HFFc6 (cell line): ENCODE measurements around the gene TEAD4. TPM values are rescaled to one million over a fixed set of nuclear protein-coding genes. Genes with fewer than 3 reads are reported as not detected.

Experiments
- DNase-seq: peaks from one replicate; pipeline ENCODE4 v3.0.0-alpha.2; 2018
- H3K27ac Mint-ChIP-seq: 2 replicates; pipeline ENCODE4 v1.8.0; 2020; ENCODE audit warnings: mild to moderate bottlenecking, mixed read lengths
- H3K27me3 Mint-ChIP-seq: 2 replicates; pipeline ENCODE4 v1.8.0; 2021; ENCODE audit warnings: mild to moderate bottlenecking, moderate library complexity, mixed read lengths; ENCODE audit not compliant: insufficient read depth
- H3K36me3 Mint-ChIP-seq: 2 replicates; pipeline ENCODE4 v1.8.0; 2021; ENCODE audit warnings: low read depth, mixed read lengths
- H3K4me1 Mint-ChIP-seq: 2 replicates; pipeline ENCODE4 v1.8.0; 2020; ENCODE audit warnings: low read depth, mixed read lengths
- H3K4me3 Mint-ChIP-seq: 2 replicates; pipeline ENCODE4 v1.8.0; 2020; ENCODE audit warnings: mild to moderate bottlenecking, moderate library complexity, mixed read lengths
- H3K9me3 Mint-ChIP-seq: 2 replicates; pipeline ENCODE4 v1.8.0; 2020; ENCODE audit warnings: mild to moderate bottlenecking, mixed read lengths
- total RNA-seq, 6 experiments: library from RNA; stranded (reverse); fragmentation: NEBNext Ultra II Directional; extraction: Animal tissue kit (Norgen Biotek cat#: 25700); gene quantifications; 2 replicates in 1 of 6; 3 replicates in 5 of 6; pipeline ENCODE4 v1.2.3, GENCODE V29; 2021
- TF ChIP-seq, protein P1 (sequence below): fragments of 200-600 bp; sonication (generic); IDR thresholded peaks from 2 replicates; pipeline ENCODE4 v1.5.0; 2021; ENCODE audit warnings: antibody characterized with exemption, mild to moderate bottlenecking

TEAD4 gene
- total RNA-seq, 6 experiments from 2014 or later = 22.2 to 26.2 (median 24.7) TPM

DNA sequence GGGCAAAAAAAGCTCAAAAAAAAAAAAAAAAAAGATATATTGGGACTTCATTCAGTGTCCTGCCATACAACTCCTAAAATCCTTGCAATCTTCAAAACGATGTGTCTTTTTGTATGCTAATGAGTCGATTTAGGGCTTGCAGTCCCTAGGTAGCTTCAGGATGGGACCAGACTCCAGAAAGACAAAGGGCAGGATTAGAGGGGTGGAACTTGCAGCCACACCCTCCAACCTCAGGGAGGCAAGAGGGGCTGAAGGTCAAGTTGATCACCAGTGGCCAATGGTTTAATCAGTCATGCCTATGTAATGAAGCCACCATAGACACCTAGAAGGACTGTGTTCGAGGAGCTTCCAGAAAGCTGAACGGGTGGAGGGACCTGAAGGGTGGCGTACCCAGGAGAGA lies 29.3 kb downstream of the TEAD4 start:
- H3K36me3 Mint-ChIP-seq = peaks cover 22% of the 10 kb centered on the region
- no peak overlapping the region for H3K27ac Mint-ChIP-seq
- H3K9me3 Mint-ChIP-seq = peaks cover 10% of the 10 kb centered on the region
- H3K4me1 Mint-ChIP-seq = peaks cover 10% of the 10 kb centered on the region
- TF ChIP-seq, protein P1, sequence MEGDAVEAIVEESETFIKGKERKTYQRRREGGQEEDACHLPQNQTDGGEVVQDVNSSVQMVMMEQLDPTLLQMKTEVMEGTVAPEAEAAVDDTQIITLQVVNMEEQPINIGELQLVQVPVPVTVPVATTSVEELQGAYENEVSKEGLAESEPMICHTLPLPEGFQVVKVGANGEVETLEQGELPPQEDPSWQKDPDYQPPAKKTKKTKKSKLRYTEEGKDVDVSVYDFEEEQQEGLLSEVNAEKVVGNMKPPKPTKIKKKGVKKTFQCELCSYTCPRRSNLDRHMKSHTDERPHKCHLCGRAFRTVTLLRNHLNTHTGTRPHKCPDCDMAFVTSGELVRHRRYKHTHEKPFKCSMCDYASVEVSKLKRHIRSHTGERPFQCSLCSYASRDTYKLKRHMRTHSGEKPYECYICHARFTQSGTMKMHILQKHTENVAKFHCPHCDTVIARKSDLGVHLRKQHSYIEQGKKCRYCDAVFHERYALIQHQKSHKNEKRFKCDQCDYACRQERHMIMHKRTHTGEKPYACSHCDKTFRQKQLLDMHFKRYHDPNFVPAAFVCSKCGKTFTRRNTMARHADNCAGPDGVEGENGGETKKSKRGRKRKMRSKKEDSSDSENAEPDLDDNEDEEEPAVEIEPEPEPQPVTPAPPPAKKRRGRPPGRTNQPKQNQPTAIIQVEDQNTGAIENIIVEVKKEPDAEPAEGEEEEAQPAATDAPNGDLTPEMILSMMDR = no peak
- peaks cover 1% of the 10 kb centered on the region; the same call in 1 of the 2 replicates for H3K27me3 Mint-ChIP-seq
- DNase-seq = no peak
- H3K4me3 Mint-ChIP-seq = no peak overlapping the region

- Mint-ChIP-seq H3K27ac (no peak overlapping the region), H3K36me3 (peaks cover 11% of the 10 kb centered on the region), H3K4me1 (no peaks in the 10 kb centered on the region), H3K4me3 (no peak overlapping the region), H3K27me3 (peaks cover 3% of the 10 kb centered on the region), H3K9me3 (peaks cover 6% of the 10 kb centered on the region)
- TF ChIP-seq, protein P1 = no peak
- no peak for DNase-seq
Observed at GRCh38 chr12:2992724-2993123, 33.5 kb downstream of the TEAD4 start.

DNA sequence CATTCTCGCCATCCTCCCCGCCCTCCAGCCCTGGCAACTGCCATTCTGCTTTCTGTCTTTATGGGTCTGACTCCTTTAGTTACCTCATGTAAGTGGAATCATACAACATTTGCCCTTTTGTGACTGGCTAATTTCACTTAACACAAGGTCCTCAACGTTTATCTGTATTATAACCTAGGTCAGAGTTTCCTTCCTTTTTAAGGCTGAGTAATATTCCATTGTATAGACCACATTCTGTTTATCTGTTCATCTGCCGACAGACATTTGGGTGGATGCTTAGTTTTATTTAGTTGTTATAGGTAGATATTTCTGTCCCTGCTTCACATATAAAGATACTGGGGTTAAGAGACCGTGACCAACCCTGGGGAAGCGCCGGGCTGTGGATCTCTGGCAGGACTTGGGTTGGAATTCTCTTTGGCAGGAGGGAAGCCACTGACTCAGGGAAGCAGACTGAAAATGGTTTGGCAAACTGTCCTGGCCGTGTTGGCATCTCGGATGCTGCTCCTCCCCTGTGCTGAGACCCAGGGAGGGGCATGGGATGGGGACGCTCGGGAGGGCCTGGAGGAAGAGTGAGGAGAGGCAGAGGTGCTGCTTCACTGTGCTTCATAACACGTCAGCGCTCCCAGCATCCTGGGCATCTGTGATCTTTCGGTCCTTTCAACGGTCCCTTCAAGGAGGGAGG lies 38.9 kb downstream of the TEAD4 start:
- H3K4me1 Mint-ChIP-seq = peaks cover 21% of the 10 kb centered on the region
- no peak for DNase-seq
- no peaks in the 10 kb centered on the region for H3K9me3 Mint-ChIP-seq
- H3K27me3 Mint-ChIP-seq = peaks cover 2% of the 10 kb centered on the region
- no peak overlapping the region for H3K27ac Mint-ChIP-seq
- H3K4me3 Mint-ChIP-seq = no peak overlapping the region
- TF ChIP-seq, protein P1 = no peak
- no peaks in the 10 kb centered on the region; the same call in 1 of the 2 replicates for H3K36me3 Mint-ChIP-seq

DNA sequence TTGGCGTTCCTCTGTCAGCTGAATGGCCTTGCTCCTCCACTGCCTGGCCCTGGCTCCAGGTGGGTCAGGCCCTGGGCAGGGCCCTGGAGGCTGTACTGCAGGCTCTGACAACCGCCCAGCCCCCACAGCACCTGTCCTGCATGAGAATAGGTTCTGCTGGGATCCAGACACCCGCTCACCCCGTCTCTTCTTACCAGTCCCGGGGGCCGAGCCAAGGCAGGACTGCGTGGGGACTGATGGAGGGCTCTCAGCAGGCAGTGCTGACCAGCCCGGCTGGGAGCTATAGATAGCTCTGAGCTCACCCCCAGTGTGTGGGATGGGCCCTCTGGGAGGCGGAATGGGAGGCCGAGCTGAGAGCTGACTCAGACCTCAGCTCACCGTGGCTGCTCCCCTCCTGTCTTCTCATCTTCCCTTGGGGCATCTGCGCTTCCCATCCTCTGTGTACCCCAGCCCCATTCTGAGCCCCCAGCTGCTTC lies 39.6 kb downstream of the TEAD4 start:
- Mint-ChIP-seq H3K4me1 (peaks cover 21% of the 10 kb centered on the region), H3K27me3 (peaks cover 2% of the 10 kb centered on the region), H3K36me3 (no peaks in the 10 kb centered on the region; the same call in 1 of the 2 replicates), H3K9me3 (no peaks in the 10 kb centered on the region), H3K27ac (peak overlapping the region; percentile 69), H3K4me3 (no peak overlapping the region; the same call in 1 of the 2 replicates)
- TF ChIP-seq, protein P1 = no peak
- DNase-seq = peak; percentile 74

- no peak for DNase-seq
- peaks cover 2% of the 10 kb centered on the region for H3K27me3 Mint-ChIP-seq
- peaks cover 21% of the 10 kb centered on the region for H3K4me1 Mint-ChIP-seq
- TF ChIP-seq, protein P1 = no peak
- H3K9me3 Mint-ChIP-seq = no peaks in the 10 kb centered on the region
- peak overlapping the region; percentile 69; the same call in 1 of the 2 replicates for H3K27ac Mint-ChIP-seq
- no peaks in the 10 kb centered on the region; the same call in 1 of the 2 replicates for H3K36me3 Mint-ChIP-seq
- H3K4me3 Mint-ChIP-seq = no peak overlapping the region
Observed at GRCh38 chr12:2999265-2999841, 40.2 kb downstream of the TEAD4 start.
